Measurements from ENCODE around the gene GJA9. TPM values are rescaled to one million over a fixed set of nuclear protein-coding genes. Genes with fewer than 3 reads are reported as not detected.

Gene GJA9
- total RNA-seq, 2 donors from 2014 or later = not detected

DNA sequence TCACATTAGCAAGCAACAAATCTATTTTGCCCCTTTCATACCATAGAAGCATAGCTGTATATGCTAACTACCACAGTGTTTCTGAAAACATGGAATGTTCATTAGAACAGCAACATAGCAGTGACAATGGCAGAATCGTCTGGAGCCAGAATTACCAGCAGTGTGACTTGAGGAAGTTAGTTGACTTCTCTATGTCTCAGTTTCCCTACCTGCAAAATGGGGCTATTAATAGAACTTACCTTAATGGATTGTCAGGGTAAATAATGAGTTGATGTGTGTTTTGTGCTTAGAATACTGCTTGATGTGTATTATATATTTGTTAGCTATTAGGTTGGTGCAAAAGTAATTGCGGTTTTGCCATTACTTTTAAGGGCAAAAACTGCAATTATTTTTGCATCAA is 14.8 kb upstream of the GJA9 start:
- TF ChIP-seq, protein P1, sequence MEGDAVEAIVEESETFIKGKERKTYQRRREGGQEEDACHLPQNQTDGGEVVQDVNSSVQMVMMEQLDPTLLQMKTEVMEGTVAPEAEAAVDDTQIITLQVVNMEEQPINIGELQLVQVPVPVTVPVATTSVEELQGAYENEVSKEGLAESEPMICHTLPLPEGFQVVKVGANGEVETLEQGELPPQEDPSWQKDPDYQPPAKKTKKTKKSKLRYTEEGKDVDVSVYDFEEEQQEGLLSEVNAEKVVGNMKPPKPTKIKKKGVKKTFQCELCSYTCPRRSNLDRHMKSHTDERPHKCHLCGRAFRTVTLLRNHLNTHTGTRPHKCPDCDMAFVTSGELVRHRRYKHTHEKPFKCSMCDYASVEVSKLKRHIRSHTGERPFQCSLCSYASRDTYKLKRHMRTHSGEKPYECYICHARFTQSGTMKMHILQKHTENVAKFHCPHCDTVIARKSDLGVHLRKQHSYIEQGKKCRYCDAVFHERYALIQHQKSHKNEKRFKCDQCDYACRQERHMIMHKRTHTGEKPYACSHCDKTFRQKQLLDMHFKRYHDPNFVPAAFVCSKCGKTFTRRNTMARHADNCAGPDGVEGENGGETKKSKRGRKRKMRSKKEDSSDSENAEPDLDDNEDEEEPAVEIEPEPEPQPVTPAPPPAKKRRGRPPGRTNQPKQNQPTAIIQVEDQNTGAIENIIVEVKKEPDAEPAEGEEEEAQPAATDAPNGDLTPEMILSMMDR (IDR thresholded peaks at IDR 0.05) = no peak
- Histone ChIP-seq H3K4me1 (ENCODE audit: control insufficient read depth in 1 of 2, low read depth in 2 of 2) (no peaks in the 10 kb centered on the region), H3K27me3 (replicated peaks; ENCODE audit: insufficient read depth) (no peaks in the 10 kb centered on the region), H3K4me3 (no peak overlapping the region), H3K36me3 (no peaks in the 10 kb centered on the region), H3K27ac (no peak overlapping the region), H3K9me3 (no peaks in the 10 kb centered on the region)
- ATAC-seq (ENCODE audit: insufficient number of reproducible peaks, low FRiP score, low read depth) = no peak
- no peak for DNase-seq (ENCODE audit: low spot score)

DNA sequence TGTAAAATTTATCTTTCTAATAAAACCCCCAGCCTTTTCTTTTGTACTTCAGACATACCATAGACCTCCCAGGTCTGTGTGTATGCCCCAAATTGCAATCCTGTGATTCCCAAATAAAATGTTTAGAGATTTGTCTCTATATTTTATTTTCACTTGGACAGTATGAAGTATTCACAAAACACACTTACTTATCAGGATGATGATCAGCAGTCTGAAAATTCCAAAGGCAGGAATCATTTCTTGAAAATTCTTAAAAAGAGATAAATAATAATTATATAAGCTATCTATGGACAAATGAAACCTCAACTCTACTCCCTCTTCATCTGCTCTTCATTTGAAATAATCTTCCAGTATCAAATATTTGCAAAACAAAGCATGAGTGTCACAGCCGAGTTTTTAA is 11.6 kb upstream of the GJA9 start:
- Histone ChIP-seq H3K4me3 (no peak overlapping the region), H3K9me3 (no peaks in the 10 kb centered on the region), H3K36me3 (no peaks in the 10 kb centered on the region), H3K4me1 (ENCODE audit: control insufficient read depth in 1 of 2, low read depth in 2 of 2) (no peaks in the 10 kb centered on the region), H3K27me3 (replicated peaks; ENCODE audit: insufficient read depth) (no peaks in the 10 kb centered on the region), H3K27ac (no peak overlapping the region)
- TF ChIP-seq, protein P1 (IDR thresholded peaks at IDR 0.05) = no peak
- ATAC-seq (ENCODE audit: insufficient number of reproducible peaks, low FRiP score, low read depth) = no peak
- no peak for DNase-seq (ENCODE audit: low spot score)

DNA sequence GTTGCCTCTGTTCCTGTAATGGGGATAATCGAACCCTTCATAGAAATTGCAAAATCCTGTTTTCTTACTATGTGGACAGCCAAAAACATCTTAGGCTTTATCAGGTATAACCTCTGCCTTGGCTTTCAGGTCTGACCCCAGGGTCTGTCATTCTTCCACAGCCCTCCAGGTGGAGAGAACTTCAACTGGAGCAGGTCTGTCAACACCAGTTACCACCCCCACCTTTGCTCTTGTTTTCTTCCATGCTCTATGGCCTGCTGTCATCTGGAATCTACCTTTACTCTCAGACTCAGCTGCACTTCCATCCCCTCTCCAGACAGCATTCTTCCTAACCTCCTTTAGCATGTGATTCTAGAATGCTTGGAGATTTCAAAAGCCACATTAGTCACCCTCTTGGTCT is 10.4 kb upstream of the GJA9 start:
- Histone ChIP-seq H3K27ac (no peak overlapping the region), H3K36me3 (no peaks in the 10 kb centered on the region), H3K4me3 (no peak overlapping the region), H3K9me3 (no peaks in the 10 kb centered on the region), H3K4me1 (ENCODE audit: control insufficient read depth in 1 of 2, low read depth in 2 of 2) (no peaks in the 10 kb centered on the region), H3K27me3 (replicated peaks; ENCODE audit: insufficient read depth) (no peaks in the 10 kb centered on the region)
- no peak for DNase-seq (ENCODE audit: low spot score)
- no peak for ATAC-seq (ENCODE audit: insufficient number of reproducible peaks, low FRiP score, low read depth)
- TF ChIP-seq, protein P1 (IDR thresholded peaks at IDR 0.05) = no peak

DNA sequence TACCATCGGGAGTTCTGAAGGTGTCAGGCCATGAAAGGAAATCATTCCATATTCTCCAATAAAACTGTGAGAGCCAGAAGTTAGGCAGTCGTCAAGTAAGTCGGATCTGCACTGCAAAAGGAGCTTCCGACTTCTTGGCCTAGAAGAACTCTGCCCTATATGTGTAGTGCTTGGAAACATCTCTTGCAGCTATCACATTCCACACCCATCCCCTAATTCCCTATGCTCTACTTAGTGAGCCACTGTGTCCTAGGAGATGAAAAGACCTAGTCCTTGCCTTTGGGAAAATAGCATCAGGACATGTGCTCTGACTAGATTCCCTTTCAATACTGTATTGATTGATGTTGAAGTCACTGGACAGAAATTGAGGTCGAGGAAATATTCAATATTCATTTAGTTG is 8.2 kb upstream of the GJA9 start:
- H3K36me3 ChIP-seq = no peaks in the 10 kb centered on the region
- TF ChIP-seq, protein P1 (IDR thresholded peaks at IDR 0.05) = no peak
- no peak overlapping the region for H3K4me3 ChIP-seq
- H3K27me3 ChIP-seq (replicated peaks; ENCODE audit: insufficient read depth) = no peaks in the 10 kb centered on the region
- H3K9me3 ChIP-seq = no peaks in the 10 kb centered on the region
- H3K4me1 ChIP-seq (ENCODE audit: control insufficient read depth in 1 of 2, low read depth in 2 of 2) = no peaks in the 10 kb centered on the region
- no peak overlapping the region for H3K27ac ChIP-seq
- DNase-seq (ENCODE audit: low spot score) = no peak
- no peak for ATAC-seq (ENCODE audit: insufficient number of reproducible peaks, low FRiP score, low read depth)

DNA sequence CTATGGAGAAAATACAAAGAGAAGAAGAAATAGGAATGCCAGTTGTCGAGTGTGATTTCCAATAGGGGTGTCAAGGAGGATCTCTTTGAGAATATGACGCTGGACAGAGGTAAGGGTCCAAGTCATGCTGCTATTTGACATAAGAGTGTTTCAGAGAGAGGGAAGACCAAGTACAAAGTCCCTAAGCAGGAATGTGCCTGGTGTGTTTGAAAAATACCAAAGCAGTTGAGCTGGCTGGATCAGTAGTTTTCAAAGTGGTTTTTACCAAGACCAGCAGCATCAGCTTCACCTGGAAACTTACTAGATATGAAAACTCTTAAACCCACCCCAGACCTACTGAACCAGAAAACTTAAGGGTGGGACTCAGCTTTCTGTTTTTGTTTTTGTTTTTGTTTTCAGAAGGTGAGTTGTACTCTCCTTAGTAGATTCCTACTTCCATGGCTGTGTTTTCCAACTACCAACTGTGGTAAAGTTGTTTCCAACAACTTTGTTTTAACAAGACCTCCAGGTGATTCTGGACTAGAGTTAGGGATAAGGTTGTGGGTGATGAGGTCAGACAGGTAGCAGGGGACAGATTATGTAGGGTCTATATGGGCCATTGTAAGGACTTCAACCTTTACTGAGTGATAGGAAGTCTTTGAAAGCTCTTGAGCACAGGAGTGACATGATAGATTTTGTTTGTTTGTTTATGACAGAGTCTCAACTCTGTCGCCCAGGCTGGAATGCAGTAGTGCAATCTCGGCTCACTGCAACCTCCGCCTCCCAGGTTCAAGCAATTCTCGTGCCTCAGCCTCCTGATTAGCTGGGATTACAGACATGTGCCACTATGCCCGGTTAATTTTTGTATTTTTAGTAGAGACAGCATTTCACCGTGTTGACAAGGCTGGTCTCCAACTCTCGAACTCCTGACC is 7.3 kb upstream of the GJA9 start:
- Histone ChIP-seq H3K4me3 (no peak overlapping the region), H3K4me1 (ENCODE audit: control insufficient read depth in 1 of 2, low read depth in 2 of 2) (no peaks in the 10 kb centered on the region), H3K9me3 (no peaks in the 10 kb centered on the region), H3K36me3 (no peaks in the 10 kb centered on the region), H3K27me3 (replicated peaks; ENCODE audit: insufficient read depth) (no peaks in the 10 kb centered on the region), H3K27ac (no peak overlapping the region)
- no peak for ATAC-seq (ENCODE audit: insufficient number of reproducible peaks, low FRiP score, low read depth)
- no peak for DNase-seq (ENCODE audit: low spot score)
- TF ChIP-seq, protein P1 (IDR thresholded peaks at IDR 0.05) = no peak

All from thoracic aorta (tissue), 2 donors.